ENCODE results near the gene RNPEPL1. TPM values are rescaled to one million over a fixed set of nuclear protein-coding genes. Genes with fewer than 3 reads are reported as not detected.
A peak's percentile ranks its signal among the peaks of the same experiment; 100 is the strongest.

RNPEPL1 gene
- total and polyA plus RNA-seq, 2 experiments from 2014 or later, result 6.0 to 21.0 TPM

DNA sequence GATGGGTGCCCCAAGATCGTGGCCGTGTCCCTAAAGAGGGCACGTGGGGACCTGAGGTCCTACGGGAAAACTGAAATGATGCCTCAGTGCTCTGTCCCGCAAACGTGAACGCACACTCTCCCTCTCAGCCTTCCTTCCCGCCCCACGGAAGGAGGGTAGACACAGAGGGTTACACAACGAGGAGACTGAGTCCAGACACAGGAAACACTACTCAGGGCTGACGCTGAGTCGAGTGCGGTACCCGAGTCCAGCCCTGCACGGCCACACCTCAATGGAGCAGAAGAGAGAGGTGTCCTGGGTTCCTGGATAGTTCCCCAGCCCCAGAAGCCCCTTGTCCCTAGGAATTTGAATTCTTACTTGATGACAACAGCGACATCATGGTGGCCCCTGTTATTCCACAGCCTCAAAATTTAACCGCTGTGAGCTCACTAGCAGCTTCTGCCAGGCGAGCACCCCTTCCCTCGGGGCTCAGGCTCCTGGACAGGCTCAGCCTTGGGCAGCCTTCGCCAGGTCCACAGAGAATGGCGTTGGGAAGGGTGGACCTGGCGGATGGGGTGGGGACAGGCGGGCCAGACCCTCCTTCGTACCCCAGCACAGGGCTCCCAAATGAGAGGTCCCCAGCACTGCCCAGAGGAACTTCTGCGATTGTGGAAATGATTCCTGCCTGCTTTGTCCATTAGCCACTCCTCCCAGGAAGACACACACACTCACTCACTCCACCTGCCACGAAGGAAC, 980 bp upstream of the RNPEPL1 start:
- TF ChIP-seq NANOG (IDR thresholded peaks at IDR 0.05; ENCODE audit: borderline replicate concordance) (no peak), ZNF331 (CRISPR knock-in tag; IDR thresholded peaks at IDR 0.05; ENCODE audit: low read depth) (no peak), STAT1 (IDR thresholded peaks at IDR 0.05; ENCODE audit: unreplicated experiment) (no peak), ZNF462 (CRISPR knock-in tag; IDR thresholded peaks at IDR 0.05) (no peak), EZH2phosphoT487 (IDR thresholded peaks at IDR 0.05; ENCODE audit: unreplicated experiment) (no peak), JUNB (IDR thresholded peaks at IDR 0.05; ENCODE audit: unreplicated experiment) (no peak), POLR2AphosphoS5 (IDR thresholded peaks at IDR 0.05; ENCODE audit: low read depth) (no peak), ZNF114 (CRISPR knock-in tag; IDR thresholded peaks at IDR 0.05) (no peak), CREB1 (CRISPR knock-in tag; IDR thresholded peaks at IDR 0.05; ENCODE audit: low read depth) (no peak), EZH2 (IDR thresholded peaks at IDR 0.05; ENCODE audit: low read depth, unreplicated experiment) (no peak)
- TF ChIP-seq, protein P1, sequence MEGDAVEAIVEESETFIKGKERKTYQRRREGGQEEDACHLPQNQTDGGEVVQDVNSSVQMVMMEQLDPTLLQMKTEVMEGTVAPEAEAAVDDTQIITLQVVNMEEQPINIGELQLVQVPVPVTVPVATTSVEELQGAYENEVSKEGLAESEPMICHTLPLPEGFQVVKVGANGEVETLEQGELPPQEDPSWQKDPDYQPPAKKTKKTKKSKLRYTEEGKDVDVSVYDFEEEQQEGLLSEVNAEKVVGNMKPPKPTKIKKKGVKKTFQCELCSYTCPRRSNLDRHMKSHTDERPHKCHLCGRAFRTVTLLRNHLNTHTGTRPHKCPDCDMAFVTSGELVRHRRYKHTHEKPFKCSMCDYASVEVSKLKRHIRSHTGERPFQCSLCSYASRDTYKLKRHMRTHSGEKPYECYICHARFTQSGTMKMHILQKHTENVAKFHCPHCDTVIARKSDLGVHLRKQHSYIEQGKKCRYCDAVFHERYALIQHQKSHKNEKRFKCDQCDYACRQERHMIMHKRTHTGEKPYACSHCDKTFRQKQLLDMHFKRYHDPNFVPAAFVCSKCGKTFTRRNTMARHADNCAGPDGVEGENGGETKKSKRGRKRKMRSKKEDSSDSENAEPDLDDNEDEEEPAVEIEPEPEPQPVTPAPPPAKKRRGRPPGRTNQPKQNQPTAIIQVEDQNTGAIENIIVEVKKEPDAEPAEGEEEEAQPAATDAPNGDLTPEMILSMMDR (conservative IDR thresholded peaks at IDR 0.05; ENCODE audit: low read depth in 2 of 2), result no peak
- TF ChIP-seq, protein P2, sequence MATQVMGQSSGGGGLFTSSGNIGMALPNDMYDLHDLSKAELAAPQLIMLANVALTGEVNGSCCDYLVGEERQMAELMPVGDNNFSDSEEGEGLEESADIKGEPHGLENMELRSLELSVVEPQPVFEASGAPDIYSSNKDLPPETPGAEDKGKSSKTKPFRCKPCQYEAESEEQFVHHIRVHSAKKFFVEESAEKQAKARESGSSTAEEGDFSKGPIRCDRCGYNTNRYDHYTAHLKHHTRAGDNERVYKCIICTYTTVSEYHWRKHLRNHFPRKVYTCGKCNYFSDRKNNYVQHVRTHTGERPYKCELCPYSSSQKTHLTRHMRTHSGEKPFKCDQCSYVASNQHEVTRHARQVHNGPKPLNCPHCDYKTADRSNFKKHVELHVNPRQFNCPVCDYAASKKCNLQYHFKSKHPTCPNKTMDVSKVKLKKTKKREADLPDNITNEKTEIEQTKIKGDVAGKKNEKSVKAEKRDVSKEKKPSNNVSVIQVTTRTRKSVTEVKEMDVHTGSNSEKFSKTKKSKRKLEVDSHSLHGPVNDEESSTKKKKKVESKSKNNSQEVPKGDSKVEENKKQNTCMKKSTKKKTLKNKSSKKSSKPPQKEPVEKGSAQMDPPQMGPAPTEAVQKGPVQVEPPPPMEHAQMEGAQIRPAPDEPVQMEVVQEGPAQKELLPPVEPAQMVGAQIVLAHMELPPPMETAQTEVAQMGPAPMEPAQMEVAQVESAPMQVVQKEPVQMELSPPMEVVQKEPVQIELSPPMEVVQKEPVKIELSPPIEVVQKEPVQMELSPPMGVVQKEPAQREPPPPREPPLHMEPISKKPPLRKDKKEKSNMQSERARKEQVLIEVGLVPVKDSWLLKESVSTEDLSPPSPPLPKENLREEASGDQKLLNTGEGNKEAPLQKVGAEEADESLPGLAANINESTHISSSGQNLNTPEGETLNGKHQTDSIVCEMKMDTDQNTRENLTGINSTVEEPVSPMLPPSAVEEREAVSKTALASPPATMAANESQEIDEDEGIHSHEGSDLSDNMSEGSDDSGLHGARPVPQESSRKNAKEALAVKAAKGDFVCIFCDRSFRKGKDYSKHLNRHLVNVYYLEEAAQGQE (IDR thresholded peaks at IDR 0.05; ENCODE audit: unreplicated experiment), result no peak
- TF ChIP-seq, protein P3, sequence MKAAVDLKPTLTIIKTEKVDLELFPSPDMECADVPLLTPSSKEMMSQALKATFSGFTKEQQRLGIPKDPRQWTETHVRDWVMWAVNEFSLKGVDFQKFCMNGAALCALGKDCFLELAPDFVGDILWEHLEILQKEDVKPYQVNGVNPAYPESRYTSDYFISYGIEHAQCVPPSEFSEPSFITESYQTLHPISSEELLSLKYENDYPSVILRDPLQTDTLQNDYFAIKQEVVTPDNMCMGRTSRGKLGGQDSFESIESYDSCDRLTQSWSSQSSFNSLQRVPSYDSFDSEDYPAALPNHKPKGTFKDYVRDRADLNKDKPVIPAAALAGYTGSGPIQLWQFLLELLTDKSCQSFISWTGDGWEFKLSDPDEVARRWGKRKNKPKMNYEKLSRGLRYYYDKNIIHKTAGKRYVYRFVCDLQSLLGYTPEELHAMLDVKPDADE (IDR thresholded peaks at IDR 0.05), result no peak
- H3K4me3 ChIP-seq, result peak overlapping the region; percentile 68
- DNase-seq (ENCODE audit: low spot score) (no peak), ATAC-seq (peak; percentile 2; the same call in 2 of the 3 replicates)
- peak overlapping the region; percentile 86 for H3K4me2 ChIP-seq
- H3F3A ChIP-seq (replicated peaks; ENCODE audit: low read depth), result peaks cover 7% of the 10 kb centered on the region; the same call in 1 of the 2 replicates
- peaks cover 36% of the 10 kb centered on the region for H3K27me3 Mint-ChIP-seq (ENCODE audit: insufficient read depth, low read depth, poor library complexity)
- H3K36me3 ChIP-seq (ENCODE audit: insufficient read depth), result no peaks in the 10 kb centered on the region
- H2AFZ ChIP-seq, result 0 out of 2 replicates have a peak overlapping the region, but pooled peaks have one; percentile 89
- H3K4me1 Mint-ChIP-seq, result peaks cover 24% of the 10 kb centered on the region
- no peak overlapping the region for H3K27ac ChIP-seq (ENCODE audit: low read depth)
- peak overlapping the region; percentile 70 for H3K4me3 Mint-ChIP-seq
- peaks cover 7% of the 10 kb centered on the region; the same call in 1 of the 2 replicates for H3K4me1 ChIP-seq (ENCODE audit: insufficient read depth)
- H3K36me3 Mint-ChIP-seq (ENCODE audit: low read depth), result 0 out of 3 replicates have a peak, but pooled peaks cover 3% of the 10 kb centered on the region
- H3K27ac Mint-ChIP-seq, result no peak overlapping the region
- H4K20me1 ChIP-seq (replicated peaks; ENCODE audit: insufficient read depth), result no peaks in the 10 kb centered on the region; the same call in 1 of the 2 replicates
- H3K79me2 ChIP-seq (replicated peaks; ENCODE audit: insufficient read depth), result no peaks in the 10 kb centered on the region
- H3K27me3 ChIP-seq (ENCODE audit: insufficient read depth), result peaks cover 32% of the 10 kb centered on the region
- H3K9me2 ChIP-seq (ENCODE audit: insufficient read depth), result peaks cover 6% of the 10 kb centered on the region; the same call in 1 of the 2 replicates
- no peaks in the 10 kb centered on the region for H3K9me3 Mint-ChIP-seq
